GM19025 (cell line): ENCODE data around the gene ZNF618.

Experiments
- ATAC-seq: cut with Tn5 transposase; IDR thresholded peaks from one replicate; pipeline ENCODE4 v1.9.1; 2021; ENCODE audit warnings: mild to moderate bottlenecking, low read depth, moderate library complexity; ENCODE audit not compliant: unreplicated experiment

ZNF618 gene

GRCh38 chr9:113876151-113876992 is at the start of gene ZNF618:
Gene ZNF618 (plus strand): TSS chr9:113876309. CDS start chr9:113876381, 72 bp downstream.
- ATAC-seq: peak; percentile 53

- no peak for ATAC-seq
Observed at GRCh38 chr9:113828221-113828620, 47.9 kb upstream of the ZNF618 start.

- ATAC-seq: no peak
Observed at GRCh38 chr9:113837334-113837733, 38.8 kb upstream of the ZNF618 start.

GRCh38 chr9:113842086-113842485 is 34.0 kb upstream of the ZNF618 start:
- no peak for ATAC-seq

- ATAC-seq: no peak
Observed at GRCh38 chr9:113844466-113844865, 31.6 kb upstream of the ZNF618 start.

GRCh38 chr9:113851359-113851758 is 24.8 kb upstream of the ZNF618 start:
- no peak for ATAC-seq

- no peak for ATAC-seq
Observed at GRCh38 chr9:113851873-113852272, 24.2 kb upstream of the ZNF618 start.

- no peak for ATAC-seq
Observed at GRCh38 chr9:113853333-113853732, 22.8 kb upstream of the ZNF618 start.

- ATAC-seq: no peak
Observed at GRCh38 chr9:113854310-113854709, 21.8 kb upstream of the ZNF618 start.

- peak; percentile 48 for ATAC-seq
Observed at GRCh38 chr9:113857875-113858274, 18.2 kb upstream of the ZNF618 start.

GRCh38 chr9:113858282-113858681 is 17.8 kb upstream of the ZNF618 start:
- no peak for ATAC-seq

- no peak for ATAC-seq
Observed at GRCh38 chr9:113863345-113863744, 12.8 kb upstream of the ZNF618 start.

- no peak for ATAC-seq
Observed at GRCh38 chr9:113868501-113868900, 7.6 kb upstream of the ZNF618 start.

GRCh38 chr9:113872485-113873143 is 3.5 kb upstream of the ZNF618 start:
- ATAC-seq: no peak

GRCh38 chr9:113873446-113873845 is 2.7 kb upstream of the ZNF618 start:
- no peak for ATAC-seq

- ATAC-seq: no peak
Observed at GRCh38 chr9:113873926-113874325, 2.2 kb upstream of the ZNF618 start.

- no peak for ATAC-seq
Observed at GRCh38 chr9:113875459-113876150, 504 bp upstream of the ZNF618 start.

GRCh38 chr9:113876993-113877368 is 872 bp downstream of the ZNF618 start:
- ATAC-seq: no peak

- ATAC-seq: no peak
Observed at GRCh38 chr9:113879318-113879717, 3.2 kb downstream of the ZNF618 start.

- ATAC-seq: no peak
Observed at GRCh38 chr9:113879911-113880310, 3.8 kb downstream of the ZNF618 start.

GRCh38 chr9:113882181-113882580 is 6.1 kb downstream of the ZNF618 start:
- ATAC-seq: no peak
